Loucy (cell line): ENCODE results near the gene UQCRHL.

Experiments
- H2AFZ ChIP-seq: fragments of 200-600 bp; sonication (generic); 2 replicates; pipeline ENCODE4 v1.6.0; 2016; ENCODE audit warnings: antibody characterized with exemption, mild to moderate bottlenecking, low read length, moderate library complexity
- H3F3A ChIP-seq: fragments of 200-600 bp; 2 replicates; pipeline ENCODE4 v1.6.0; 2016; ENCODE audit warnings: antibody characterized with exemption, low read depth, mild to moderate bottlenecking
- H3K27me3 ChIP-seq: fragments of 200-600 bp; sonication (generic); 2 replicates; pipeline ENCODE4 v1.6.1; 2014; ENCODE audit warnings: low read length, mild to moderate bottlenecking; ENCODE audit not compliant: insufficient read depth, poor library complexity, severe bottlenecking
- H3K36me3 ChIP-seq: fragments of 200-600 bp; sonication (generic); 2 replicates; pipeline ENCODE4 v1.6.1; 2016; ENCODE audit warnings: low read length; ENCODE audit not compliant: insufficient read depth
- H3K4me1 ChIP-seq: fragments of 200-600 bp; sonication (generic); 2 replicates; pipeline ENCODE4 v1.5.1; 2014; ENCODE audit warnings: low read length, mild to moderate bottlenecking; ENCODE audit not compliant: insufficient read depth, poor library complexity, severe bottlenecking
- H3K4me2 ChIP-seq: fragments of 200-600 bp; sonication (generic); 2 replicates; pipeline ENCODE4 v1.6.0; 2014; ENCODE audit warnings: antibody characterized with exemption, low read length, low read depth, mild to moderate bottlenecking; ENCODE audit not compliant: poor library complexity, severe bottlenecking
- H3K4me3 ChIP-seq: fragments of 200-600 bp; sonication (generic); 2 replicates; pipeline ENCODE4 v1.5.1; 2014; ENCODE audit warnings: low read length, mild to moderate bottlenecking, mixed read lengths; ENCODE audit not compliant: poor library complexity, severe bottlenecking
- H3K79me2 ChIP-seq: fragments of 200-600 bp; sonication (generic); 2 replicates; pipeline ENCODE4 v1.6.1; 2014; ENCODE audit warnings: low read length; ENCODE audit not compliant: insufficient read depth
- H3K9ac ChIP-seq: fragments of 200-600 bp; sonication (generic); 2 replicates; pipeline ENCODE4 v1.6.0; 2014; ENCODE audit warnings: mild to moderate bottlenecking, low read depth, low read length, moderate library complexity; ENCODE audit not compliant: poor library complexity, severe bottlenecking
- H3K9me2 ChIP-seq: fragments of 200-600 bp; sonication (generic); replicated peaks from 2 replicates; pipeline ENCODE4 v1.6.1; 2016; ENCODE audit warnings: low read depth, low read length, mixed read lengths
- H3K9me3 ChIP-seq: fragments of 200-600 bp; sonication (generic); 2 replicates; pipeline ENCODE4 v1.6.1; 2014; ENCODE audit warnings: mild to moderate bottlenecking, antibody characterized with exemption, low read length, low read depth; ENCODE audit not compliant: insufficient read depth
- H4K20me1 ChIP-seq: fragments of 200-600 bp; sonication (generic); 2 replicates; pipeline ENCODE4 v1.6.0; 2014; ENCODE audit warnings: antibody characterized with exemption, low read length, mild to moderate bottlenecking; ENCODE audit not compliant: insufficient read depth, poor library complexity, severe bottlenecking
- EZH2phosphoT487 ChIP-seq: fragments of 200-600 bp; IDR thresholded peaks from 2 replicates; pipeline ENCODE4 v1.6.1; 2018; ENCODE audit warnings: antibody characterized with exemption, mild to moderate bottlenecking, moderate library complexity, borderline replicate concordance
- TF ChIP-seq, protein P1 (sequence below): fragments of 200-600 bp; sonication (generic); conservative IDR thresholded peaks from 2 replicates; pipeline ENCODE4 v1.5.1; 2014; ENCODE audit warnings: mild to moderate bottlenecking, antibody characterized with exemption, low read length

The UQCRHL gene

DNA sequence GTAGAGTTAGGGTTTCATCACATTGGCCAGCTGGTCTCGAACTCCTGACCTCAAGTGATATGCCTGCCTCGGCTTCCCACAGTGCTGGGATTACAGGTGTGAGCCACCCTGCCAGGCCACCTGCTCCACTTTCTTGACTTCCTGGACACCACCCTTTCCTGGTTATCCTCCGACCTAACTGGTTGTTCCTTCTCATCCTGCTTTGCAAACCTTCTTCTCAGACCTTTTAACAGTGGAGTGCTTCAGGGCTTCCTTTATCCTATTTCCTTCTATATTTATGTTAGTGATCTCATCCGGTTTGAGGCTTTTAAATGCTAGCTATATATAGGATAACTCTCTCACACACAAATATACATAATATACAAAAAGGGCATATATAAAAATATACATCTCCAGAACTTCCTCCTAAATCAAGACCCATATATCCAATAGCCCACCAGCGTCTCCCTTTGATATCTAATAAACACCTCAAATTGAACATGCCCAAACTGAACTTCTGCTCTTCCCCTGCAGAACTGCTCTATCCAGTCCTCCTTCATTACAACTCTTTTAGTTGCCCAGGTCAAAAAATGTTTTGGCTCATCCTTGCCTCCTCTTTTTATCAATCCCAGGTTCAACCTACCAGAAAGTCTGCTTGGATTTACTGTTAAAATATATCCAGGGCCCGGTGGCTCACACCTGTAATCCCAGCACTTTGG is 19.5 kb upstream of the UQCRHL start:
- peaks cover 15% of the 10 kb centered on the region for H3K4me1 ChIP-seq
- TF ChIP-seq, protein P1, sequence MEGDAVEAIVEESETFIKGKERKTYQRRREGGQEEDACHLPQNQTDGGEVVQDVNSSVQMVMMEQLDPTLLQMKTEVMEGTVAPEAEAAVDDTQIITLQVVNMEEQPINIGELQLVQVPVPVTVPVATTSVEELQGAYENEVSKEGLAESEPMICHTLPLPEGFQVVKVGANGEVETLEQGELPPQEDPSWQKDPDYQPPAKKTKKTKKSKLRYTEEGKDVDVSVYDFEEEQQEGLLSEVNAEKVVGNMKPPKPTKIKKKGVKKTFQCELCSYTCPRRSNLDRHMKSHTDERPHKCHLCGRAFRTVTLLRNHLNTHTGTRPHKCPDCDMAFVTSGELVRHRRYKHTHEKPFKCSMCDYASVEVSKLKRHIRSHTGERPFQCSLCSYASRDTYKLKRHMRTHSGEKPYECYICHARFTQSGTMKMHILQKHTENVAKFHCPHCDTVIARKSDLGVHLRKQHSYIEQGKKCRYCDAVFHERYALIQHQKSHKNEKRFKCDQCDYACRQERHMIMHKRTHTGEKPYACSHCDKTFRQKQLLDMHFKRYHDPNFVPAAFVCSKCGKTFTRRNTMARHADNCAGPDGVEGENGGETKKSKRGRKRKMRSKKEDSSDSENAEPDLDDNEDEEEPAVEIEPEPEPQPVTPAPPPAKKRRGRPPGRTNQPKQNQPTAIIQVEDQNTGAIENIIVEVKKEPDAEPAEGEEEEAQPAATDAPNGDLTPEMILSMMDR: no peak
- no peak for TF ChIP-seq EZH2phosphoT487

DNA sequence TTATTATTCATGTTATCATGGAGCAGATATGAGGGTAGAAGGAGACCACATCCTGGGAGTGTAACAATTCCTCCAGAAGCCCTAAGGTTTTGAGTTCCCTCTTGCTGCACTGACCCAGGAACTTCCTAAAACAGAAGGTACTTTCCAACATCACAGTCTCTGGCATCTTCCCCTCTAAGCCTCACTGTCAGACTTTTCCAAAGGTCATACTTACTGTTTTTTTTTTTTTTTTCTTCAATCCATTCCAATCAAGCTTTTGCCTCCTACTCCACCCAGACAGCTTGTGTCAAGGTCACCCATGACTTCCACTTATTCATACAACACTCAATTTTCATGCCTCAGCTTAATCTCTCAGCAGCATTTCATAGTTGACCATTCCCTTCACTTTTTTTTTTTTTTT is 18.4 kb upstream of the UQCRHL start:
- TF ChIP-seq EZH2phosphoT487: no peak
- TF ChIP-seq, protein P1: no peak
- no peaks in the 10 kb centered on the region for H4K20me1 ChIP-seq
- H3K4me3 ChIP-seq: no peak overlapping the region
- H3K27me3 ChIP-seq: no peaks in the 10 kb centered on the region
- peaks cover 13% of the 10 kb centered on the region for H3K4me1 ChIP-seq
- no peaks in the 10 kb centered on the region for H3K9me2 ChIP-seq
- H3K79me2 ChIP-seq: peaks cover 8% of the 10 kb centered on the region; the same call in 1 of the 2 replicates
- no peaks in the 10 kb centered on the region for H3K36me3 ChIP-seq
- H3K9me3 ChIP-seq: no peaks in the 10 kb centered on the region
- no peak overlapping the region for H3K9ac ChIP-seq
- H3K4me2 ChIP-seq: no peak overlapping the region
- no peak overlapping the region for H2AFZ ChIP-seq
- peaks cover 3% of the 10 kb centered on the region; the same call in 1 of the 2 replicates for H3F3A ChIP-seq

More for the DNA sequence above, 19.5 kb upstream of the UQCRHL start:
- H4K20me1 ChIP-seq: no peaks in the 10 kb centered on the region
- H2AFZ ChIP-seq: no peak overlapping the region
- no peaks in the 10 kb centered on the region for H3K9me3 ChIP-seq
- no peaks in the 10 kb centered on the region for H3K27me3 ChIP-seq
- no peaks in the 10 kb centered on the region for H3K36me3 ChIP-seq
- peaks cover 3% of the 10 kb centered on the region; the same call in 1 of the 2 replicates for H3F3A ChIP-seq
- no peaks in the 10 kb centered on the region for H3K9me2 ChIP-seq
- H3K4me3 ChIP-seq: no peak overlapping the region
- no peak overlapping the region for H3K4me2 ChIP-seq
- H3K9ac ChIP-seq: no peak overlapping the region
- H3K79me2 ChIP-seq: peaks cover 17% of the 10 kb centered on the region

DNA sequence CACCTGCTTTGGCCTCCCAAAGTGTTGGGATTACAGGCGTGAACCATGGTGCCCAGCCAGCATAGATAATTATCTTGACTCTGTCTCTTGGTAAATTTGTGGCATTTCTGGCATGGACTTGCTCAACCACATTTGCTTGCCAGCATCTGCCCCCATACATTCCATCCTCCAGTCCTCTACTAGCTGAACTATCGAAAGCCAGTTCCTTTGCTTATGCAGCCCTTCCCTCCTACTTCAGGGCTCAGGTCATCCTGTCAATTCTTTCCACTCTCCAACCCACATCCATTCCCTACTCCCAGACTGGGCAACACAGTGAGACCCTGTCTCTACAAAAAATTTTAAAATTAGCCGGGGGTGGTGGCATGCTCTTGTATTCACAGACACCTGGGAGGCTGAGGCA is 13.0 kb upstream of the UQCRHL start:
- Histone ChIP-seq H3K4me2 (no peak overlapping the region), H4K20me1 (no peaks in the 10 kb centered on the region), H3K36me3 (no peaks in the 10 kb centered on the region), H3K4me3 (no peak overlapping the region), H3K4me1 (no peaks in the 10 kb centered on the region), H3K27me3 (no peaks in the 10 kb centered on the region), H3K79me2 (no peaks in the 10 kb centered on the region), H3K9me3 (no peaks in the 10 kb centered on the region), H2AFZ (no peak overlapping the region), H3F3A (no peaks in the 10 kb centered on the region), H3K9ac (no peak overlapping the region), H3K9me2 (no peaks in the 10 kb centered on the region)
- no peak for TF ChIP-seq EZH2phosphoT487
- TF ChIP-seq, protein P1: no peak
